Activated naive CD4-positive, alpha-beta T cell treated with Interleukin-2 at 50 U/mL for 16 hours (primary cell): ENCODE measurements around the gene PPP1CB.
"Not testable (repeated sequence)": the region's sequence is repeated elsewhere in the genome, so short reads cannot be mapped to it uniquely, and the experiment has no call there.

ENCODE experiments used
- DNase-seq: peaks from one replicate; pipeline ENCODE4 v3.0.0-alpha.2; 2020

PPP1CB gene

DNA sequence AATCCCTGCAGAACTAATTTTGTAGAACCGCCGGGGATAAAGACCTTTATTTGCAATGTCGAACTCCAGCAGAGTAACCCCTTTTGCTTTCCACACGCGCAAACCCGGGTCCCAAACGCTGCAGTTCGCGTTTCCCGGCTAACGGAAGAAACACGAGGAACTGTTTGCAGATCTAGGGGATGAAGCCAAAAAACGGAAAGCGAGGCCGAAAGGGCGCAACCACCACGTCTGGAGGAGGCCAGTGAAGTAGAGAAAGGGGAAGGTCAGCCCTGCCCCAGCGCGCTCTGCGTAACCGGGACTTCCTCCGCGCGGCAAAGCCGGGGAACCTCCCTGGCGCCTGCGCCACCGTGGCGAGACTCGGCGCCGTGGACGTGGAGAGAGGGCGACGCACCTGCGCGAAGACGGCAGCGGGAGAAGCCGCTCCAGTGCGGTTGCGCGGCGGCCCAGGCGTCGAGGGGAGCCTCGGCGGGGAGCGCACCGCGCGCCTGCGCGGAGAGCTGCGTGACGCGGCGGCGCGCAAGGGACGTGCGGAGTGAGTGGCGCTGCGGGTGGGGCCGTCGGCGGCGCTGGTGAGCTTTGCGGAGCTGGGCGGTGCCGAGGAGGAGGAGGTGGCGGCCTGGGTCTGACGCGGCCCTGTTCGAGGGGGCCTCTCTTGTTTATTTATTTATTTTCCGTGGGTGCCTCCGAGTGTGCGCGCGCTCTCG lies at the start of gene PPP1CB:
TSS of gene PPP1CB (plus strand) at position 579 of the 704 bp plus-strand sequence. CDS start 295 bp downstream, outside the sequence.
- DNase-seq: peak; percentile 95

DNA sequence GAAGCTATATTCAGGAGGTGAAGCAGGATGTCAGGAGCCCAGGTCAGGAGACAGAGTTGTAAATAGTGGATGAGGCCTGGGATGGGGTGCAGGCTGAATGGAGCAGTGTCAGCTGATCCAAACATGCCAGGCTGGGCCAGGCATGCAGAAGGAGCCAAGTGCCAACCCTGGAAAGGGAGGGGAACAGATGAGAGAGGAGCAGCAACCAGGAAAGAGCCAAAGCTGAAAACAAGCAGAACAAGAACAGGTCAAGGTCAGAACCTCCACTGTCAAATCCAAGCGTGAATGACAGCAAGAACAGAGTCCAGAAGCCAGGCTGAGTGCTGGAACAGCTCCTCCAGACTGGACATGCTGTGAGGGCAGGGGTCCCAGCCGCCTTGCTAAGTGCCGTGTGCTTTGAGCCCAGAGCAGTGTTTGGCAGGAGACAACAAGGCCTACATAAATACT lies 49.2 kb upstream of the PPP1CB start:
- no peak for DNase-seq

DNA sequence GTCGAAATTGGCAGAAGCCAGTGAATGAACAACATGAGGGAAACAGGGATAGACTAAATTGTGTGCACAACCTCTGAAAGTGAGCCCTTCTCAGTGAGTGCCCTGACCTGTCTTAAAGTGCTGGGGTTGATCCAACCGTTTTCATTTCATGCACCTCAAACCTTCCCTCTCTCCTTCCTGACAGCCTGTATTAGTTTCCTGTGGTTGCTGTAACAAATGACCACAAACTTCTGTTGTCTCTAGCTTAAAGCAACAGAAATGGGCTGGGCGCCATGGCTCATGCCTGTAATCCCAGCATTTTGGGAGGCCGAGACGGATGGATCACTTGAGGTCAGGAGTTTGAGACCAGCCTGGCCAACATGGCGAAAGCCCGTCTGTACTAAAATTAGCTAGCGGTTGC lies 48.8 kb upstream of the PPP1CB start:
- DNase-seq: no peak

DNA sequence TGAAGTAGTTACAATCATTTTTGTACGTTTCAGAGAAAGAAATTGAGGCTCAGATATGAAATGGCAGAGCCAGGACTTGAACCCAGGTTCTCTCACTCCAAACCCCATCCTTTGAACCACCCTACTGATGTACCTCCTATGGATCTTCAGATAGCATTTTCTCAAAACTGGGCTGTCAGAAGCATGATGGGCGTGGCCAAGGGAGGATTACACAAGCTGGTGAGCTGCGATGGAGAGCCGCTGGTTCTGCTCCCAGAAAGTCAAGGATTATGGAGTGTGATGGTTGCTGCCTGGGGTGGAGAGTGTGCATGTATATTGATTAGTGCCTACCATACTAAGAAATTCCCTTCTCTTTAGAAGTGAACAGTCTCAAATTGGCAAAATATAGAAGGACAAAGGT lies 47.0 kb upstream of the PPP1CB start:
- no peak for DNase-seq

DNA sequence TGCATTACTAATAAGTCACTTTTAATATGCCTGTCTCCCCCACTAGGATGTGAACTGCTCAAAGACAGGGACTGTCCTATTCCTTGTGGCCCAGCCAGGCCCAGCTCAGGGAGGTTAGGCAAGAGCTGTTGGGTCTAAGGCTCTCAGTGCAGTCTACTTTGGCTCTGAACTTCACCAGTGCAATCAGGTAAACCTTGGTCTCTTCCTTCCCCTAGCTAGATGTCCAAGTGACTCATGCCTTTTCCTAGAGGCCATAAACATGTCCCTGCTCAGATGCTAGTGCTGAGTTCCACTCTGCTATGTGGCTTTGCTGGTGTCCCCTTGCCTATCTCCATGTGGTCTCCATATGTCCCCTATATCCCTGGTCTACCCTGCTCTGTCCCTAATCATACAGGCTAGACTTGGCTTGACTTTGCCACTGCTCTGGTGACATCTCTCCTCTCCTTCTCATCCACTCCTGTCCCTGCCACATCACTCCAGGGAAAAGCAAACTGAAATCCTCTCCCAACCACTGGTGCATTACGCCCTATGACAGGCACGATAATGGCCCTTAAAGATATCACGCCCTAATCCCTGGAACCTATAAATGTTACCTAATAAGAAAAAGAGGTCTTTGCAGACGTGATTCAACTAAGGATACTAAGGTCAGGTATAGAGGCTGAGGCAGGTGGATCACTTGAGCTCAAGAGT lies 45.7 kb upstream of the PPP1CB start:
- DNase-seq: no peak

DNA sequence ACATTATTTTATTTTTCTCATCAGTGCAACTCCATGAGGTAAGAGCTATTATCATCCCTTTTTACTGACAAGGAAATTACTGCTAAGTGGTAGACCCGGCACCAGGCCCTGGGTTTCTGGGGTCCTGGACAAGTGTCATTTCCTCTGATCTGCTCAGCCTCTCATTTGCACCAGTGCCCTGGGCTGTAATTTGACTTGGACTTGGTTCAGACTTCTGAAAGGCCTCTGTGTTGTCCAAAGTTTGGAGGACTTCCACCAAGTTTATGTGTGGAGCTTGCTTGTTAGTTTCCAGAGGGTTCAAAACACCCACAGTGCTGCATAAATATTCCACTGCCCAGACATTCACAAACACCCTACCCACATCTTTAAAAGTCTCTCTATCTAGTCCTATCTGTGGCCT lies 44.0 kb upstream of the PPP1CB start:
- DNase-seq: no peak

DNA sequence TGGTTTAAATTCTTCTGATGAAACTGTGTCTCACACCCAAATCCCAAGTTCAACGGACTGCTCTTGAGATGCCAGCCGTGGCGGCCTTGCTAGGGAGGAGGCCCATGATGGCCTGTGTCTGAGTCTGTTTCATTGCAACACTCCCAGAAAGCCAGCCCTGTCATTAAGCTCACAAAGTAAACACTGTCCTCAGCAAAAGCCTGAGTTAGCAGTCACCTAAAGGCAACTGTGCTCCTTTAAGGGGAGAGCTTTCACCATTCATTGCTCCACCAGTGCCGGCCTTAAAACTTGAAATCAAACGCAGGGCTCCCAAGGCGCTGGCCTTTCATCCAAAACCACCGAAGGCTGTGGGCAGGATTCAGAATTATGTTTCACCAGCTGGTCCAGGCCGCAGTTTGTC lies 42.5 kb upstream of the PPP1CB start:
- DNase-seq: no peak

DNA sequence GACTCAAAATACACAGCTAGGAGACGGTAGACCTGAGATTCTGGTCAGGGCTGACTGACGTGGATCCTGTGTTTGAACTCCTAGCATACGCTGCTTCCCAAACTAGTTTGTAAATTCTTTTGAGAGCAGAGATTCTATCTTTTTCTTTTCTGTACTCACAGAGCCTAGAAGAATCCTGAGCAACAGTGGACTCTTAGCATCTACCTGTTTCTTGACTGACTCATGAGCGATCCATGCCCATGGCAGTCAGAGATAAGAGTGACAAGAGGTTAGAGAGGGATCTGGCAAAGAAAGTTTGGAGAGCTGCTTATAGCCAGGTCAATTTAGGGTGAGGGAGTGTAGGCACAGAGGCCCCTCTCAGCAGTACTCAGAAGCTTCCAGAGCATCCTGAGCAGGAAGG lies 41.1 kb upstream of the PPP1CB start:
- no peak for DNase-seq

DNA sequence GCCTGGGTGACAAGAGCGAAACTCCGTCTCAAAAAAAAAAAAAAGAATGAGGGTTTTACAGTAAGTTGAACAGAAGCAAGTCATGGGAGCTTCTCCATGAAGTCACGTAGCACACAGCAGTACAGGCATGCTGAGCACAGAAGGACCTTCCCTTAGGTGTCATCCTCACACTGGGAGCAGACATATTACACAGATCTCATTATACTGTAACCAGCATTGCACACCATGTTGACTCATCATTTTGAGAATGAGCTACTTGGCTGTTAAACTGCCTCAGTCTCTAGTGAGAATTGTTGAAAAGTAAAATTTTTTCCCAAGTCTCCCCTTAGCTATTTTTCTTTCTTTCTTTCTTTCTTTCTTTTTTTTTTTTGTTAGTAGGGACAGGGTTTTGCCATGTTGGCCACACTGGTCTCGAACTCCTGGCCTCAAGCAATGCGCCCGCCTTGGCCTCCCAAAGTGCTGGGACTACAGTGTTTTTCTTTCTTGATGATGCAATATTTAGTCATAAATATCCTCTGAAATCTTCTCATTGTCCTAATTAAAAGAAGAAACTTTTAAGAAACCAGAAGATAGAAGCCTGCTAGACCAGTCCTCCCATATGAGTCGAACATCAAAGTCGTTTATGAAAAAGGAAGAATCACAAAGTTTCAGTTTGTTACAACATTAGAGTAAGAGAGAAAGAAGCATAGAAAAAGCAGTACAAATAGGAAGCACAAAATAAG lies 37.9 kb upstream of the PPP1CB start:
- DNase-seq: no peak

DNA sequence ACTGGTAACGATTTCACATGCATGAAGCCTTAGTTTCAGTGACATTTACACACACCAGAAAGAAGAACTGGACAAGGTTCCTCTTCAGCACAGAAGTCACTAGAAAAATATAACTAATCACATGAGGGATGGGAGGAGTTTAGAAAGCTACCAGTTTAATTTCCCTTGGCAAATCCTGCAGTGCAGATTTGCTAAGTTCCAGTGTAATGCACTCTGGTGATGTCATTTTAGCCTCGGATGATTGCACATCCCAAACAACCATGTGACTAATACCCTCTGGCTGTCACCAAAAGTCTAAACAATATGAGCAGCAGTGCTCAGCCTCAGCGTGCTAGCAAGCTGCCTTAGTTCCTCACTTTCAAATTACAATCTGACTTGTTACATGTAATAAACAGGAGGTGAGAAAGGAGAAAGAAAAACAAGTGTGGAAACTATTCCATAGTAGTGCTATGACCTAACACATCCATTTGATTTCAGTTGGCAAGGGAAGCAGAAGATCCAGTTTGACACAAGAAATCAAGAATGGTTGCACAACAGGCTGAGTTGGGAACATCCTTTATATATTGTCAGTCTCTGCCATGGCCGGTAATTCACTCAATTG lies 35.3 kb upstream of the PPP1CB start:
- no peak for DNase-seq

DNA sequence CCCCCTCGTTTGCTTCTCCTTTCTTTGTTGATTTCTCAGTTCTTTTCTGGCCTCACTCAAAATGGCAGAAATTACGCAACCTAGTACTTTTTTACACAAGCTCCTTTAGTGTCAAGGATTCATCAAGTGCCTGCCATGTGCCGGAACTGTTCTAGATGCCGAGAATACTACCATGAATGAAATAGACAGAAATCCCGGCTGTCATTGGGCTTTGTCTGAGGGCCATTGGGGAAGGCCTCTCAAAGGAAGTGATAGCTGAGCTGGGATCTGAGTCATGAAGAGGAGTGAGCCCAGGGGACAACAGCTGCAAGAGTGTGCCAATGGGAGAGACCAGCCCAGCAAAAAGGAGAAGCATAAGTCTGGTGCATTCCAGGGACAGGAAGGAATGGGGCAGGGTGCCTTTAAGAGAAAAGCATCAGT lies 34.3 kb upstream of the PPP1CB start:
- no peak for DNase-seq

DNA sequence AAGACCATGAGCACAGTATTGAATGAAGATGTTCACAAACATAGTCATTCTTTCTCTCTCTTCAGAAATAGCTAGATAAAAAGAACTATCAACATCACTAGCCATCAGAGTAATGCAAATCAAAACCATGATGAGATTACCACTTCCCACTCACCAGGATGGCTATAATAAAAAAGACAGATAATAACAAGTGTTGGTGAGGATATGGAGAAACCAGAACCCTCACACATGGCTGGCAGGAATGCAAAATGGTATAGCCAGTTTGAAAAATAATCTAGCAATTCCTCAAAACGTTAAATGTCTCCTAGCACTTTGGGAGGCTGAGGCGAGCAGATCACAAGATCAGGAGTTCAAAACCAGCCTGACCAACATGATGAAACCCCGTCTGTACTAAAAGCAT lies 31.3 kb upstream of the PPP1CB start:
- no peak for DNase-seq

DNA sequence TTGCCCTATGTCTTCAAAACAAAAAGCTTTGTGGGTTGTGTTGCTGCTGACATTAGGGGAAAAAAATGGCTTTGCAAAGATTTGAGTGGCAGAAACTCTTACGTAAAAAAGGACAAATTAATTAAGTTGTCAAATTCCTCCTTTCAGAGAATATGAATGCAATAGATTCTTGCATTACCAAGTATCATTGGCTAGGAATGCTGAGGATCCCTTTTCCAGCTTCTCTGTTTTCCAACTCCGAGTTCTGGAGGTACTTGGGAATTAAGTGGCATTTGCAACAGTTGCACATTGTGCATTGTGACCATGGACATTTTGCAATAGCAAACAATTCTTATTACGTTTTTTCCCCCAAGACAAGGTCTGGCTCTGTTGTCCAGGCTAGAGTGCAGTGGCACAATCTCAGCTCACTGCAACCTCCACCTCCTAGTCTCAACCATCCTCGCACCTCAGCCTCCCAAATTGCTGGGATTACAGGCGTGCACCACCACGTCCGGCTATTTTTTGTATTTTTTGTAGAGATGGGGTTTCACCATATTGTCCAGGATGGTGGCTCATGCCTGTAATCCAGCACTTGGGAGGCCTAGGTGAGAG lies 29.9 kb upstream of the PPP1CB start:
- DNase-seq: no peak

DNA sequence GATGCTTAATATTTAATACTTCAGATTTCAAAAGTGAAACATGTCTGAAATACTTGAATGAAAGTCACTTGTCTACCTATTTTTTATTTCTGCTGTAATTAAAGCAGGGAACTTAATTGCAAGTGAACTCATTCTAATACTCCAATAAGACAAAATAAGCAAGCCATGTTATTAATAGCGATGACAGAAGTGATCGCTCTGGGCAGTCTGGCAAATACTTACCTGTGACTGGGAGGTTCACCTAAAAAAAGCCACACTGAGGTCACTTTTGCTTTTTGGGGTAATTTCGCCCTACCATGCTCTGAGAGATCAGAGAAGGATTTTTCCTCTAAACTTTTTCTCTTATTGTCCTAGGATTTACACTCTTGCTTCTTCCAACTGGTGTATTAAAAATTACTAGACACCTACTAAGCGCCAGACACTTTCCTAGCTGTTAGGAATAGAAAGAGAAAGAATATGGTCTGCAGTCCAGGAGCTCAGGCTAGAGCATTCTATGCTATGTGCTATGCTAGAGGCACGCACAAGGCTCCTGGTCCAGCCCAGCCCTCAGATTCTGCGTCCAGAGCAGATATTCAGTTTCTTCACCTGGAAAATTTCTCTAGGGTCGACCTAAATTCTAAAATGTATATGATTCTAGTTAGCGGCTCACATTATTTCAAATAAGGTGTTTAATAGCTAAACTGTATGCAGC lies 26.5 kb upstream of the PPP1CB start:
- no peak for DNase-seq

DNA sequence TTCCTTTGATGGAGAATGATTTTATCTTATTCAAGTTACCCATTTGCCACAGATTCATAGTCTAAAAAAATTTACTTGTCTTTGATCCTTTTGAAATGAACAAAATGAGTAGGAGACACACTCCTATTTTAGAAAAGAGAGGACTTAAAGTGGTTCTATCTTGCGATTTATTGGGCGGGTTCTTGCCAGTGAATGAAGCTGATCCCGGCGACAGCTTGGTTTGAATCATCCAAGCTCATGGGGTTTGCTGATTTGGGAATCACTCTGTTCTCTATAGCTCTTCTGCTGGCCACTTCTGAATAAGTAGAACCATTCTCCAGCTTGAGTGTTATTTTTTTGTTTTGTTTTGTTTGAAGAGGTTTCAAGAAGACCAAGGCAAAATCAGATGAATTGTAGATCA lies 25.5 kb upstream of the PPP1CB start:
- no peak for DNase-seq

DNA sequence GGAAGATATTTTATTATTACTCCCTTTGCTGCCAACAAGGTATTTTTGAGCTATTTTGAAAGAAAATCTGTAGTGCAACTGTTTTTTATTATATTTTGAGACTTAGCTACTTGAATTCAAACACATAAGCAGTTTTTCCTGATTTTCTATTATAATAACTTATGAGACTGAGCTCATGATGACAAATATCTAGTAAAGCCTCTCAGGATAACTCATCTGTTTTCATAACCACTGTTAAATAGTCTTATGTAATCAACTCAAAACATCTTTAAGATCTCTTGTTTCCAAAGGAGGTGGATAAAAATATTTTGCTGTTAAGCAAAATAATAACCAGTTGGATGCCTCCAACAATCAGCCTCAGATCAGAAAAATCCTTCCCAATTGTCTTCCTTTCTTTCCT lies 21.9 kb upstream of the PPP1CB start:
- no peak for DNase-seq

DNA sequence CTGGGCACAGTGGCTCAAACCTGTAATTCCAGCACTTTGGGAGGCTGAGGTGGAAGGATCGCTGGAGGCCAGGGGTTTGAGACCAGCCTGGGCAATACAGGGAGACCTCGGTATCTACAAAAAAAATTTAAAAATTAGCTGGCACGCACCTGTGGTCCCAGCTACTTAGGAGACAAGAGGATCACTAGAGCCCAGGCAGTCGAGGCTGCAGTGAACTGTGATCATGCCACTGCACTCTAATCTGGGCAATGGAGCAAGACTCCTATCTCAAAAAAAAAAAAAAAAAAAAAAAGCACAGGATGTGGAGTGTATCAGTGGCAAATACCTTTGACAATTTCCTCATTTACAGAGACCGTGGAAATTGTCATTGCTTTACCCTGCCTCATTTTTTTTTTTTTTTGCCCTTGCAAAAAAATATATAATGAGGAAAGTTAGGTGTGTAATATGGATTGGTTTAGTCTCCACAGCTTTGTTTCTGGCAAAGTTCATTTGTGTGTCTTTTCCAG lies 20.9 kb upstream of the PPP1CB start:
- no peak for DNase-seq

DNA sequence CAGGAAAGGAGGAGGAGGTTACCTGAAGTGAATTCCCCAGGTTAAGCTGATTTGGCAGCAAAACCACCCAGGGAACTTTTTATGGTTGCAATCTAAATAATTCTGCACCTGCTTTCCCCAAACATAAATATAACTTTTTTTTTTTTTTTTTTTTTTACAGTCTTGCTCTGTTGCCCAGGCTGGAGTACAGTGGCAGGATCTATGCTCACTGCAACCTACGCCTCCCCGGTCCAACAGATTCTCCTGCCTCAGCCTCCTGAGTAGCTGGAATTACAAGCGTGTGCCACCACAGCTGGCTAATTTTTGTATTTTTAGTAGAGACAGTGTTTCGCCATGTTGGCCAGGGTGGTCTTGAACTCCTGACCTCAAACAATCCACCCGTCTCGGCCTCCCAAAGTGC lies 16.1 kb upstream of the PPP1CB start:
- DNase-seq: no peak

DNA sequence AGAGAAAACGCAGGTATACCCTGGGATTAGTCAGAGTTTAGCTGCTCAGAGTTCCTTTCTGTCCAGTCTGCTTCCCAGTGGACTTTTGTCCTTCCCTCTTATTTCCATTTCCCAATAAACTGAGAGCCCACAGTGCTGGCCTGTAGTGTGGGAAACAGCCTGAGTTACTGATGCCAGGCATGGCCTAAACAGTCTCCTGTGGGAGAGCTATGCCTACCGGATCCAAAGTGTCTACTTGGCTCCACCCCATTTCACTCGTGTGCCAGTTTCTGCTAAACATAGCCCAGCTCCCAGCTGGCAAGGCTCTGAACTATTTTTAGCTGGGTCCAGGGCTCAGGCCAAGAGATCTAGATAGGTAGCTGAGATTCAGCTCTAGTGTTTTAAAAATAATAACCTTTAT lies 15.6 kb upstream of the PPP1CB start:
- DNase-seq: no peak

DNA sequence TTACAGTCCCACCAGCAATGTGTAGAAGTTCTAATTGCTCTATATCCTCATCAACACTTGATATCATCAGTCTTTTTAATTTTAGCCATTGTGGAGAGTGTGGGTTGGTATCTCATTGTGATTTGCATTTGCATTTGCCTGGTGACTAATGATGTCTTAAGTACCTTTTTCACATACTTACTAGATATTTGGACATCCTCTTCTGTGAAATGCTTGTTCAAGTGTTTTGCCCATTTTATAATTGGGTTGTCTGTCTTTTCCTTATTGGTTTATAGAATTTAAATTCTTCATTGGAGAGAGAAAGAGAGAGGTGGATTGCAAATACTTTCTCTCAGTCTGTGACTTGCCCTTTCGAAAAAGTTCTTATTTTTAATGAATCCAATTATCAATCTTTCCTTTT lies 14.0 kb upstream of the PPP1CB start:
- no peak for DNase-seq

DNA sequence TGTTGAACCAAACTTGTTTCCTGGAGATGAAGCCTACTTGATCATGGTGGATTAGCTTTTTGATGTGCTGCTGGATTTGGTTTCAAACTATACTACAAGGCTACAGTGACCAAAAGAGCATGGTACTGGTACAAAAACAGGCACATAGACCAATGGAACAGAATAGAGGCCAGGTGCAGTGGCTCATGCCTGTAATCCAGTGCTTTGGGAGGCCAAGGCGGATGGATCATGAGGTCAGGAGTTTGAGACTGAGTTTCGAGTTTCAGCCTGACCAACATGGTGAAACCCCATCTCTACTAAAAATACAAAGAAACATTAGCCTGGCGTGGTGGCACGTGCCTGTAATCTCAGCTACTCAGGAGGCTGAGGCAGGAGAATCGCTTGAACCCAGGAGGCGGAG lies 9.0 kb upstream of the PPP1CB start:
- not testable (repeated sequence) for DNase-seq

DNA sequence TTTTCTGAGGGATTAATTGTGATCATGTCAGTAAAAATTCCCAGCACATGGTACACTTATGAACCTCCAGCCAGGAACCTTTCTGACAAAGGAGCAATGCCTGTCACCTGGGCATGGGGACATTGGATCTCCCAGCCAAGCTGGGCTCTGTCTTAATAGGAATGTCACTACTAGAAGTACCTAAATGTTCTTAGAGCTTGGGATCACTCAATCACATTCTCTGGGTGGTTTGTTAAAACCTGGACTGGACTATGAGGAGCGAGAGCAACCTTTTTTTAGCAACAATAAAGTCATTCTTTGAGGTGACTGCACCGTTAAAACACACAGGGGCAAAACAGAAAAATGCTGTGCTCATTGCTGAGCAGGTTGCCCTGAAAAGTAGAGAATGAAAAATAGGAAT lies 6.4 kb upstream of the PPP1CB start:
- DNase-seq: no peak
